ENCODE results near the gene NFXL1. TPM values are rescaled to one million over a fixed set of nuclear protein-coding genes. Genes with fewer than 3 reads are reported as not detected.

The NFXL1 gene
- total and polyA plus RNA-seq, 7 donors, result 1.8 to 20.5 (median 8.0) TPM

DNA sequence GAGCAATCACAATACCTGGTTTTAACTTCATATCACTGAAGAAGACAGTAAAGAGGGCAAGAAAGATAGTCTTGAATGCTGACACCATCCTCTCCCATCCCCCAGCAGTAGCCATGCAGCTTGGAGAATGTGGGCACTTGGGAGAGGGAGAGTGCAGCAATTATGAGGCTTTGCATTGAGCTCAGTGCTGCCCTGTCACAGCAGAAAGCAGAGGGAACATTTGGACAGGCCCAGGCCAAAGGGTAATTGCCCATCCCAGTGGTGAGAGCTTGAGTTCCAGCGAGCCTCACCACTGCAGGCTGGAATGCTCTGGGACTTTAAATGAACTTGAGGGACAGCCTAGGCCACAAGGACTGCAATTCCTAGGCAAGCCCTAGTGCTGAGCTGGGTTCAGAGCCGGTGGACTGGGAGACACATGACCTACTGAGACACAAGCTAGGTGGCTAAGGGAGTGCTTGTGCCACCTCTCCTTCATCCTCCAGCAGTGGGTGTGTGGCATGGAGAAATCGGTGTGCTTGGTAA, 112.8 kb downstream of the NFXL1 start:
- TF ChIP-seq CTCF (IDR thresholded peaks at IDR 0.05) (no peak), POLR2AphosphoS5 (IDR thresholded peaks at IDR 0.05) (no peak), POLR2A (IDR thresholded peaks at IDR 0.05) (no peak), EP300 (IDR thresholded peaks at IDR 0.05) (no peak)
- WGBS, 2 donors, result 78 to 87% methylated on average over 3 of the region's 3 CpGs
- intact Hi-C loops (cut with DNase I), result no loop called here
- H3K9me3 ChIP-seq, result no peaks in the 10 kb centered on the region
- DNase-seq, result no peak
- H3K36me3 ChIP-seq, result no peaks in the 10 kb centered on the region
- H3K27me3 ChIP-seq, result no peaks in the 10 kb centered on the region
- no peaks in the 10 kb centered on the region for H3K4me1 ChIP-seq
- H3K27ac ChIP-seq, result no peak overlapping the region
- no peak overlapping the region for H3K4me3 ChIP-seq

- WGBS, 2 donors, result 59 to 72% methylated on average over 3 of the region's 3 CpGs
- intact Hi-C loops (cut with DNase I), result no loop called here
- DNase-seq, result no peak
- TF ChIP-seq POLR2A (IDR thresholded peaks at IDR 0.05) (no peak), POLR2AphosphoS5 (IDR thresholded peaks at IDR 0.05) (no peak), CTCF (IDR thresholded peaks at IDR 0.05) (no peak), EP300 (IDR thresholded peaks at IDR 0.05) (no peak)
- Histone ChIP-seq H3K4me3 (no peak overlapping the region), H3K9me3 (no peaks in the 10 kb centered on the region), H3K4me1 (no peaks in the 10 kb centered on the region), H3K27ac (no peak overlapping the region), H3K27me3 (no peaks in the 10 kb centered on the region), H3K36me3 (no peaks in the 10 kb centered on the region)
Observed at GRCh38 chr4:47798165-47798564, 116.2 kb downstream of the NFXL1 start.

Other genes starting within 250 kb of the NFXL1 start
- 1 to 10 TPM in 1 of 4 donors, under 1 TPM in 3; 0.14 to 2.5 (median 0.52) TPM for gene CORIN, start 76.5 kb downstream of the NFXL1 start, total RNA-seq
- gene CORIN, start 76.5 kb downstream of the NFXL1 start, polyA plus RNA-seq, result under 1 TPM; under 0.01 to 0.69 (median 0.34) TPM
- under 1 TPM in 1 of 4 donors, not detected in 3; 0.16 TPM for gene CNGA1, start 102.1 kb upstream of the NFXL1 start, total RNA-seq
- gene CNGA1, start 102.1 kb upstream of the NFXL1 start, polyA plus RNA-seq, result 1 to 10 TPM in 2 of 3 donors, under 1 TPM in 1; 0.90 to 3.0 (median 2.4) TPM
- under 1 TPM in 3 of 4 donors, not detected in 1; 0.33 to 0.81 (median 0.36) TPM for gene NIPAL1, start 102.2 kb upstream of the NFXL1 start, total RNA-seq
- 1 to 10 TPM; 5.8 to 8.6 (median 6.6) TPM for gene NIPAL1, start 102.2 kb upstream of the NFXL1 start, polyA plus RNA-seq
- gene TXK, start 219.7 kb upstream of the NFXL1 start, total RNA-seq, result 1 to 10 TPM in 1 of 4 donors, under 1 TPM in 3; 0.55 to 1.1 (median 0.85) TPM
- 1 to 10 TPM in 1 of 3 donors, not detected in 2; 7.5 TPM for gene TXK, start 219.7 kb upstream of the NFXL1 start, polyA plus RNA-seq